Endodermal cell (in vitro differentiated cells): ENCODE results near the gene PPFIBP2. TPM values are rescaled to one million over a fixed set of nuclear protein-coding genes. Genes with fewer than 3 reads are reported as not detected.

Source experiments
- DNase-seq: peaks from one replicate; pipeline ENCODE4 v3.0.0-alpha.2; 2017
- H3K27ac ChIP-seq: 2 replicates; pipeline ENCODE4 v1.5.1; 2013; ENCODE audit warnings: mild to moderate bottlenecking, low read depth, low read length, moderate library complexity
- H3K27me3 ChIP-seq: 2 replicates; pipeline ENCODE4 v1.6.1; 2013; ENCODE audit warnings: mild to moderate bottlenecking, low read length, moderate library complexity; ENCODE audit not compliant: insufficient read depth, control insufficient read depth, poor library complexity, severe bottlenecking
- H3K36me3 ChIP-seq: 2 replicates; pipeline ENCODE4 v1.7.0; 2013; ENCODE audit warnings: mild to moderate bottlenecking, low read length, moderate library complexity; ENCODE audit not compliant: control insufficient read depth, insufficient read depth
- H3K4me1 ChIP-seq: one replicate; pipeline ENCODE4 v1.7.0; 2013; ENCODE audit warnings: low read length; ENCODE audit not compliant: control insufficient read depth, insufficient read depth
- H3K4me3 ChIP-seq: 2 replicates; pipeline ENCODE4 v1.5.1; 2013; ENCODE audit warnings: mild to moderate bottlenecking, low read length, moderate library complexity
- H3K9ac ChIP-seq: 2 replicates; pipeline ENCODE4 v1.6.1; 2013; ENCODE audit warnings: mild to moderate bottlenecking, low read length, moderate library complexity; ENCODE audit not compliant: poor library complexity, severe bottlenecking; ENCODE audit errors: extremely low read depth
- H3K9me3 ChIP-seq: 2 replicates; pipeline ENCODE4 v1.6.1; 2013; ENCODE audit warnings: mild to moderate bottlenecking, low read length, moderate library complexity; ENCODE audit not compliant: control insufficient read depth
- H3K27ac Mint-ChIP-seq: 2 replicates; pipeline ENCODE4 v1.8.0; 2020; ENCODE audit warnings: mixed read lengths
- H3K27me3 Mint-ChIP-seq: 2 replicates; pipeline ENCODE4 v1.8.0; 2021; ENCODE audit warnings: mild to moderate bottlenecking, mixed read lengths; ENCODE audit not compliant: insufficient read depth
- H3K36me3 Mint-ChIP-seq: 2 replicates; pipeline ENCODE4 v1.8.0; 2020; ENCODE audit warnings: low read depth, mixed read lengths
- H3K4me1 Mint-ChIP-seq: 2 replicates; pipeline ENCODE4 v1.8.0; 2020; ENCODE audit warnings: mixed read lengths
- H3K4me3 Mint-ChIP-seq: 2 replicates; pipeline ENCODE4 v1.8.0; 2020; ENCODE audit warnings: mild to moderate bottlenecking, moderate library complexity, mixed read lengths
- H3K9me3 Mint-ChIP-seq: 2 replicates; pipeline ENCODE4 v1.8.0; 2020; ENCODE audit warnings: mild to moderate bottlenecking, mixed read lengths
- CTCF ChIP-seq: fragments of 200-600 bp; sonication (generic); conservative IDR thresholded peaks from 2 replicates; pipeline ENCODE4 v1.5.0; 2021; ENCODE audit warnings: antibody characterized with exemption, mild to moderate bottlenecking
- WGBS, 2 experiments: methylation state at CpG; one replicate each; pipeline versions ENCODE4 v1.1.5 to v1.1.7; 2013; ENCODE audit warnings: missing lambda C conversion rate in 2 of 2, mixed read lengths in 1 of 2; ENCODE audit not compliant: insufficient coverage in 1 of 2, insufficient read length in 1 of 2; 5-methylcytosine and 5-hydroxymethylcytosine counted together
- total RNA-seq, 2 donors: library from RNA; stranded (reverse); fragmentation: NEBNext Ultra II Directional in 1 of 2; extraction: Animal tissue kit (Norgen Biotek cat#: 25700) in 1 of 2; gene quantifications; 2 replicates in 1 of 2; 3 replicates in 1 of 2; pipeline ENCODE4 v1.2.1, GENCODE V29; 2021

PPFIBP2 gene
- total RNA-seq, 2 donors from 2014 or later = 149 to 195 TPM

GRCh38 chr11:7536100-7536499, 22.3 kb downstream of the PPFIBP2 start:
- Histone ChIP-seq H3K36me3 (peaks cover 13% of the 10 kb centered on the region), H3K27me3 (no peaks in the 10 kb centered on the region), H3K4me1 (peaks cover 11% of the 10 kb centered on the region), H3K9ac (no peak overlapping the region), H3K4me3 (no peak overlapping the region), H3K27ac (no peak overlapping the region), H3K9me3 (no peaks in the 10 kb centered on the region)
- Mint-ChIP-seq H3K9me3 (no peaks in the 10 kb centered on the region), H3K4me1 (peaks cover 32% of the 10 kb centered on the region), H3K36me3 (no peaks in the 10 kb centered on the region), H3K4me3 (no peak overlapping the region), H3K27me3 (peaks cover 5% of the 10 kb centered on the region), H3K27ac (no peak overlapping the region)
- peak; percentile 66 for DNase-seq
- 32 to 61% methylated on average over 5 to 8 of the region's 8 CpGs for WGBS, 2 experiments
- peak; percentile 72 for TF ChIP-seq CTCF

GRCh38 chr11:7537265-7537664, 23.5 kb downstream of the PPFIBP2 start:
- no peak overlapping the region for H3K27ac ChIP-seq
- no peaks in the 10 kb centered on the region for H3K27me3 ChIP-seq
- H3K36me3 Mint-ChIP-seq = no peaks in the 10 kb centered on the region
- no peaks in the 10 kb centered on the region for H3K9me3 Mint-ChIP-seq
- DNase-seq = no peak
- H3K9me3 ChIP-seq = no peaks in the 10 kb centered on the region
- TF ChIP-seq CTCF = no peak
- WGBS, 2 experiments = 96 to 100% methylated on average over 4 to 6 of the region's 6 CpGs
- H3K4me1 Mint-ChIP-seq = peaks cover 41% of the 10 kb centered on the region
- peaks cover 8% of the 10 kb centered on the region for H3K36me3 ChIP-seq
- peaks cover 11% of the 10 kb centered on the region for H3K4me1 ChIP-seq
- no peak overlapping the region for H3K4me3 Mint-ChIP-seq
- no peak overlapping the region for H3K27ac Mint-ChIP-seq
- H3K9ac ChIP-seq = no peak overlapping the region
- peaks cover 5% of the 10 kb centered on the region for H3K27me3 Mint-ChIP-seq
- no peak overlapping the region for H3K4me3 ChIP-seq

GRCh38 chr11:7538031-7538430, 24.2 kb downstream of the PPFIBP2 start:
- H3K4me3 ChIP-seq = no peak overlapping the region
- no peak overlapping the region for H3K27ac ChIP-seq
- TF ChIP-seq CTCF = no peak
- H3K4me3 Mint-ChIP-seq = no peak overlapping the region
- no peak overlapping the region for H3K9ac ChIP-seq
- 93 to 100% methylated on average over 3 to 8 of the region's 8 CpGs for WGBS, 2 experiments
- no peaks in the 10 kb centered on the region for H3K9me3 Mint-ChIP-seq
- H3K36me3 Mint-ChIP-seq = no peaks in the 10 kb centered on the region
- H3K4me1 ChIP-seq = peaks cover 11% of the 10 kb centered on the region
- H3K36me3 ChIP-seq = peaks cover 2% of the 10 kb centered on the region
- H3K27me3 Mint-ChIP-seq = peaks cover 5% of the 10 kb centered on the region
- no peaks in the 10 kb centered on the region for H3K27me3 ChIP-seq
- no peak overlapping the region for H3K27ac Mint-ChIP-seq
- DNase-seq = no peak
- H3K9me3 ChIP-seq = no peaks in the 10 kb centered on the region
- peaks cover 45% of the 10 kb centered on the region for H3K4me1 Mint-ChIP-seq
